ENCODE data around the gene IMP4. TPM values are rescaled to one million over a fixed set of nuclear protein-coding genes. Genes with fewer than 3 reads are reported as not detected.

The IMP4 gene
- total RNA-seq, 2 donors from 2014 or later: 50.6 to 117 TPM

- H3K27ac ChIP-seq: no peak overlapping the region
- no peak overlapping the region for H3K4me3 ChIP-seq
- H3K36me3 ChIP-seq: no peaks in the 10 kb centered on the region
- TF ChIP-seq CTCF (IDR thresholded peaks at IDR 0.05): no peak
- H3K9ac ChIP-seq (ENCODE audit: low read depth in 2 of 2, low read length in 2 of 2): no peak overlapping the region
- intact Hi-C loops (cut with DNase I): no loop called here
- no peak for DNase-seq
- H3K27me3 ChIP-seq: no peaks in the 10 kb centered on the region
- no peaks in the 10 kb centered on the region for H3K9me3 ChIP-seq
- no peaks in the 10 kb centered on the region for H3K4me1 ChIP-seq
These were observed 39.7 kb downstream of the IMP4 start for GRCh38 chr2:130382313-130382917.

GRCh38 chr2:130385709-130386108, 43.0 kb downstream of the IMP4 start:
- H3K27ac ChIP-seq: no peak overlapping the region
- intact Hi-C loops (cut with DNase I): no loop called here

GRCh38 chr2:130387071-130387400, 44.3 kb downstream of the IMP4 start:
- no peak overlapping the region for H3K4me3 ChIP-seq

More at GRCh38 chr2:130385709-130386108, 43.0 kb downstream of the IMP4 start:
- Histone ChIP-seq H3K9ac (ENCODE audit: low read depth in 2 of 2, low read length in 2 of 2) (no peak overlapping the region), H3K4me1 (no peaks in the 10 kb centered on the region), H3K36me3 (no peaks in the 10 kb centered on the region), H3K9me3 (no peaks in the 10 kb centered on the region), H3K4me3 (no peak overlapping the region), H3K27me3 (no peaks in the 10 kb centered on the region)
- DNase-seq: no peak
- TF ChIP-seq CTCF (IDR thresholded peaks at IDR 0.05): no peak

DNA sequence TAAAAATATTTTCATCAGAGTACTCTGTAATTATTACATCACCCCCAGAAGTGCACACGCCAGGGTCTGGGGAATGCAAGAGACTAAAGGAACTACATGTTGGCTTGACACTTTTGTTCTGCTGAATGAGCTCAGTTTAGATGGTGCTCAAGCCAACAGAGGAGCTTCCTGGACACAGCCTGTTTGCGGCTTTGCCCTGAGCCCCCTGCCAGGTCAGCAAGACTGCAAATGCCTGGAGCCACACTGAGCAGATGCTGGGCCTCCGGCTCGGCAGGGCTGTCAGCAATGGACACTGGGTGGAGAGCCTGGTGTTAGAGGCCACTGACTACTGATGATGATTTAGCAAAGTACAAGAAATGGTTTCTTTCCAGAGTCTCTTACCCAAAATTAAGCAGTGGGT, 45.1 kb downstream of the IMP4 start:
- Histone ChIP-seq H3K27ac (no peak overlapping the region), H3K4me1 (no peaks in the 10 kb centered on the region), H3K9ac (ENCODE audit: low read depth in 2 of 2, low read length in 2 of 2) (no peak overlapping the region), H3K27me3 (no peaks in the 10 kb centered on the region), H3K36me3 (no peaks in the 10 kb centered on the region), H3K4me3 (no peak overlapping the region), H3K9me3 (no peaks in the 10 kb centered on the region)
- no peak for DNase-seq
- no peak for TF ChIP-seq CTCF (IDR thresholded peaks at IDR 0.05)
- intact Hi-C loops (cut with DNase I): no loop called here

More at GRCh38 chr2:130387071-130387400, 44.3 kb downstream of the IMP4 start:
- Histone ChIP-seq H3K9me3 (no peaks in the 10 kb centered on the region), H3K9ac (ENCODE audit: low read depth in 2 of 2, low read length in 2 of 2) (no peak overlapping the region), H3K27me3 (no peaks in the 10 kb centered on the region), H3K27ac (no peak overlapping the region), H3K36me3 (no peaks in the 10 kb centered on the region), H3K4me1 (no peaks in the 10 kb centered on the region)
- intact Hi-C loops (cut with DNase I): no loop called here
- no peak for TF ChIP-seq CTCF (IDR thresholded peaks at IDR 0.05)
- DNase-seq: no peak

DNA sequence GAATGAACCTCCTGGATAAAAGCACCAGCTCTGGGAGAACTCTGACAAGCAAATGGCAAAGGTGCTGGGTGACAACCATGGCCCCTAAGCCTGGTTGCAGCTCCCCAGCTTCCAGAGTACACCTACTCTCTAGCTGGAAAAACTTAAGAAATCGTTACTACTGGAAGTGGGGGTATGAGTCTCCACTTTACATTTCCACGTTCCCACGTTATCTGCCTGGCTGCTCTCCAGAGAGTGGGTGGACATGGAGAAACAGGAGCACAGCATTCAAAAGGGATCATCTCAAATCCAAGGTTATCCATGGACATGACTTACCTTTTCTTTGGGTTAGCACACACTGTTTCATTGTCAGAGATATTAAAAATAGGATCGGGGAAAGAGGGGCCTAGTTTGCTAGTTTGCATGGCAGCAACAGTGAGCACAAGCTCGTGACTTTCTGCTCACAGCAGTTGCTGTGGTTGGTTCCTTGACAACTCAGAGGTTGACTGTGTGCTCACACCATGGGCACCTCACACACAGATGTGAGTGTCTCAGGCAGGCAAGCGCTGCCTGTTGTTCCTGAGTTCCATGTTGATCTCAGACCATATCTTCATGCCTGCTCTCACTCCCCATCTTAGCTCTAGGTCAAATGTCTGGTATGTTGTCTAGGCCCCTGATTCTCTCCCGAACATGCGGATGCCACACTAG, 45.7 kb downstream of the IMP4 start:
- Histone ChIP-seq H3K9me3 (no peaks in the 10 kb centered on the region), H3K36me3 (no peaks in the 10 kb centered on the region), H3K27me3 (no peaks in the 10 kb centered on the region), H3K27ac (no peak overlapping the region), H3K4me1 (no peaks in the 10 kb centered on the region), H3K4me3 (no peak overlapping the region), H3K9ac (ENCODE audit: low read depth in 2 of 2, low read length in 2 of 2) (no peak overlapping the region)
- no peak for DNase-seq
- TF ChIP-seq CTCF (IDR thresholded peaks at IDR 0.05): no peak
- intact Hi-C loops (cut with DNase I): no loop called here

All from colonic mucosa (tissue), 4 donors.